Fibroblast of peridontal ligament (primary cell): ENCODE data around the gene SEPTIN11.
"Not testable (repeated sequence)": the region's sequence is repeated elsewhere in the genome, so short reads cannot be mapped to it uniquely, and the experiment has no call there.

Source experiments
- DNase-seq: peaks from one replicate; pipeline ENCODE4 v3.0.0-alpha.2; 2010; ENCODE audit errors: extremely low read depth

The SEPTIN11 gene

DNA sequence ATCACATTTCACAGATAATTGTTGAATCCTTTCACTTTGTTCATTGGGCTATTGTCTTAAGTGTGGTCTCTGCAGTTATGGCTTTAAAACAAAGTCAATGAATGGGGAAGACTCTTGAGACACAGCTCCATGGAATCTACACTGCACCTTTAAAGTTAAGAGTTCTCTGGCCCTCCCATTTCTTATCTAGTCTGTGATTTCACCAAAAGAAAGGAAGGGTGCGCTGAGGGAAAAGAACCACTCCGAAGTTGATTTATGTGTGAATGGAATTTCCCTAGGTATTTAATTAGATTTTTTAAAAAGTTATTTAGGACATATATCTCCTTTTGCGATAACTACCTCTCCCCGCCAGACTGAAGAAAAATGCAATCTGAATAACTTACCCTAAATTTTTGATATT is 2.5 kb downstream of the SEPTIN11 start:
- DNase-seq, result peak; percentile 40

DNA sequence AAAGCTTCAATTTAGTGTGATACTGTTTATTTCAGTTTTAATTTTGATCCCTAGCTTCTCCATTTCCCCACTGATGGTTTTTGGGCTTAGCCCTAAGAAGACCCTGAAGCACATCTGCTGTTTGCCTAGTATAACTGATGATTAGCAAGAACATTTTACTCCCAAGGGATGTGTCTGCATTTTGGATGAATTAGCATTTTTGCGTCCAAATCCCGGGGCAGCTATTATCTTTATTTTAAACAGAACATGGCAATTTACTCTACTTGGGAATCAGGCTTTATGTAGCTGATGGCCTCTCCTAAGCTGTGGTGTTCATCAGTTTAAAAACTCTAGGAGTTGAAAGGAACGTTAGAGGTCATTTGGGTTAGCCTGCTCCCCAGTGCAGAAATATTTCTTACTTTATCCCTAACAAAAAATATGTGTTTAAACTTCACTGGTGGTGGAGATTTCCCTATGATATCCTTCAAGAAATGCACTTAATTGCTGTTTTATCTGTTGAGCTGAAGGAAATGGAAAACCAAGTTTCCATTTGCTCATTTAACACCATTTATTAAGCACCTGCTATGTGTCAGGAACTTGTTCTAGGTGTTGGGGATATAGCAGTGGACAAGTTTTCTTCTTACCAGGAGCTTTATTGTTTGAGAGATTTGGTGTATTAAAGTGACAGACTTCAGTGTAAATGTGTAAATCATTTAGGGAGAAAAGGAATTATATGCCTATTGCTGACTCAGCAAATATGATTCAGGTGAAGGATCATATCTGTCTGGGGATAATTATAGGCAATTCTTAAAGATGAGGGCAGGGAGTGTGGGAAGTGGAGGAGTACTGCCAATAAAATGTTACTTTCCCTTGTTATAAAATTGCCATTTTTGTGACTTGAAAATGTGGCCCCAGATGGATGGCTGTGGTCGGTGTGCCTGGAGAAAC is 3.4 kb downstream of the SEPTIN11 start:
- peak; percentile 56 for DNase-seq

DNA sequence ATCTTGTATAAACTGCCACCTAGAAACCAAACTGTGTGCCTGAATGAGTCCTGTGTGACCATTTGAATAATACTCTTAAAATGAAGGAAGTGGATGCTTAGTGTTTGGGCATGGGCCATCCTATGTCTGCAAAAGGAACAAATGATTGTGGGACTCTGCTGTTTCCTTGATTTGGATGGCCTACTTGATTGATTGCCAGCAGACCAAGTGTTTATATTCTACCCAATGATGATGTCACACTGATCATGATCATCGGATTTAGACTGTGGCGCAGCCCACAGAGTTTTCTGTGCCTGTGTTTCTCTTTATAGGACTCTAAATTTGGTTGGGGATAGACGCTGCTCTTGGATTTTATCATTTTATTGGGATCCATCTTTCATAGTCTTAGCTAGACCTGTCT is 4.4 kb downstream of the SEPTIN11 start:
- DNase-seq, result no peak

DNA sequence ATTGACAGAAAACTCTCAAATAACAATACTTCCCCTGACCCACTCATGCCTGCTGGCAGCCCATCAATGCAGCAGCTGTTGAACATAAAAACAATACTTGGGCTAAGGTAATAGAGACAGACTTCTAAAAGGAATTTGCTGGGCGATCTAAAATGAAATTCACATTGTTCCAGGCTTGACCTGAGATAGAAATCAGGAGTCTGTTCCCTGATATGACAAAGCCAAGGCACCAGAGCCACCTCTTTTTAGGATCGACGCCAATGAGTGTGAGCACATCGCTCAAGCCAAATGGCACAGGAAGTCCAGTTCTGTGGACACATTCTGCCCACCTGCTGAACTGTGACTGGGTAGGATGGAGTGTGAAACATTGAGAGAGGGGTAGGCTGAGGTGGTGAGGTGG is 4.9 kb downstream of the SEPTIN11 start:
- no peak for DNase-seq

DNA sequence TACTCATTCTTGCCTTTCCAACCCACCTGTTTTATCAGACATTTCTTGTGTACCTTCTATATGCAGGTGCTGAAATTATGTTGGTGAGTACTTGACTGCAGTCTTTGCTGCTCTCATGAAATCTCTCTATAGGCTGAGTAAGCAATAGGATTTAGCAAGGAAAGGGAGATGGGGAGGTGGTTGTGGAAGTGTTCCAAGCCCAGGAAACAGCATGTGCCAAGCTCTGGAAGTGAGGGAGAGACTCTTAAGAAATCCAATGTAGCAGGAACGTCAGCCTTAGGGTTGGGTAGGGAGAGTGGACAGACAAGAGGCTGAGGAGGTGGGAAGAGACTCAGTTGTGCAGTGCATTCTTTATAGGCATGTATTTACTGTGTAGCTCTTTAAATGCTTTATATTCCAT is 5.6 kb downstream of the SEPTIN11 start:
- DNase-seq, result peak; percentile 84

DNA sequence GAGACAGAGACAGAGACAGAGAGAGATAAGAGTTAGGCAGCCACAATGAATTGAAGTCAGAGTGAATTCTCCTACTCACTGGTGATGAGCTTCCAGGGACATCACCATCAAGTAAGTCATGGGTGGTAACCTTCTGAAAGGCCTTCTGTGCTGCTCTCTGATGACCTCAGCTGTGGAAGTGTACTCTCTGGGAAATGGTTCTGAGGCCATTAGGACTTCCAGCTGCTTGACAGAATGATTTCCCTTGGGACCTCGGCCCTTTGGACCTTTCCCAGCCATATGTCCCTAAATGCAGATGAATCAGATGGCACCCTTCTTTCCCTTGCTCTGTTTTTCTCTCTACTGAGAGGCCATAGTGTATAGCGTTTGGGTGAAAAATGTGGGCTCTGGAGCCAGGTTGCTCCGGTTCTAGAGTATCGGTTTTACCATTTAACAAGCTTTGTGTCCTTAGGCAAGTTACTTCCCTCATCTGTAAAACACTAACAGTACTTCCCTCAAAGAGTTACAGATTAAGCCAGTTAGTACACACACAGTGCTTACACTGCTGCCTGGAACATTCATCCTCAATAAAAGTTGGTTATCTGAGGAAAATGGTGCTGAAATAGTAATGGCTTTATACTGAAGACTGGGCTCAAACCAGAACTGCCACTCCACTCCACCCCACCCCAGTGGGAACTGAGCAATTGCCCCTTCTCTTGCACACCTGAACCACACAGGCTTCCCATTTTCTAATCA is 7.6 kb downstream of the SEPTIN11 start:
- DNase-seq, result peak; percentile 44

DNA sequence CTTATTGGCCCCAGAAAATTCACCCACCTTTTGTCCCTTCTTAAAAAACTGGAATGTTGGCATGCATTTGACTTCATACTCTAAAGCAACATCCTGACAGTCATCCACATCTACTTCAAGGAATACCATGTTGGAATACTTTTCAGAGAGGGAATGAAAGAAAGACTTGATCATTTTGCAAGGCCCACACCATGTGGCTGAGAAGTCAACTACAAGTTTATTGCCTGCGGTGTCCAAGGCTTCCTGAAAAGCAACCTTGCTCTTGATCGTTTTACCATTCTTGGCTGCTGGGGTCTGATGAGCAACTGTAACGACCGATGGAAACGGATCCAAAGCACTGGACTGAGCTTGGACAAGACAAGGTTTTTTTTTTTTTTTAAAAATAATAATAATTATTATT is 9.3 kb downstream of the SEPTIN11 start:
- no peak for DNase-seq

DNA sequence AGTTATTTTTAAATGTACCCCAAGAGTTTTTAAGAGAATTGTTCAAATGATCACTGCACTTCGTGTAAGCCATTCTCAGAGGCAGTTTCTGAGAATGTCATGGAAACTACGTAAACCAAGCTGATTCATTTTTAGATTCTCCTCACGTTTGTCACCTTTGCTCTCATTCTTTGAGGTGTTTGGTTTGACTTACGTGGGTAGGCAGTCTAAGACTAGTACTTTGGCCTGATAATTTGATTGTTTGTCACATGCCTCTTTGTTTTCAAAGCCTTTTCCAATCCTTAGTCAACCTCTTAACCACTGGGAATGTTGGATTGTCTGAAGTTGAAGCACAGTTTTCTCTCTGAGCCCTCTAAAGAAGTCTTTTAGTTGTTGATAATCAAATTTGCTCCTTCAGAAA is 10.5 kb downstream of the SEPTIN11 start:
- DNase-seq, result no peak

DNA sequence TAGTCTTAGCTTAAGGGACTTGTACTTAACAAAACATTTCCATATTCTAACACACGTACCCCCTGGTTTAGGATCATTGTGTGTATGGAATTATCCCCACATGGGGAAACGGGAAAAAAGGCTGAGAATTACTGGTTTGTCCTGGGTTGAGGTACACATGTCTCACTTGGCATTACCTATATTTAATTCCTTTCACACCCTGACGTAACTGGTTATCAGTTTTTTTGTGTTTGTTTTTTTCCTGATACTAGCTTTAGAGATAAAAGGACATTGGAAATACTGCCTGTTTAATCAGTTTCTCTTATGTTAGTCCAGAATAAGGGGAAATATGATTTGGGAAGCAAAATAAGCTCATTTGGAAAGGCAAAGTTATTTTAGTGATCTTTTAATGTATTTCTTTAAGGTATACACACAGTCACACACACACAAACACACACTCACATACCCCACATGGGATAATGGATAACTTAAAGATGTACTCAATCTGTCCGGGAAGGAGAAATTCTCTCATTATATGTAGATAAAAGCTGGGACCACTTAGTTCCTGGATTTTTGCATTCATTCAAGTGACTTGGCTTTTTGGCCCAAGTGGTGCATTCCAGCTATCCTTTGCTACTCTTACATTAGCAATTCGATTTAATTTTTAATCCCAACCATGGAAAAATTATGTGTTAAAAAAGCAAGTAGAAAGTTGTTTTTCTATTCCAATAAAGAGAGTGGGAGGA is 13.0 kb downstream of the SEPTIN11 start:
- DNase-seq, result peak; percentile 56

DNA sequence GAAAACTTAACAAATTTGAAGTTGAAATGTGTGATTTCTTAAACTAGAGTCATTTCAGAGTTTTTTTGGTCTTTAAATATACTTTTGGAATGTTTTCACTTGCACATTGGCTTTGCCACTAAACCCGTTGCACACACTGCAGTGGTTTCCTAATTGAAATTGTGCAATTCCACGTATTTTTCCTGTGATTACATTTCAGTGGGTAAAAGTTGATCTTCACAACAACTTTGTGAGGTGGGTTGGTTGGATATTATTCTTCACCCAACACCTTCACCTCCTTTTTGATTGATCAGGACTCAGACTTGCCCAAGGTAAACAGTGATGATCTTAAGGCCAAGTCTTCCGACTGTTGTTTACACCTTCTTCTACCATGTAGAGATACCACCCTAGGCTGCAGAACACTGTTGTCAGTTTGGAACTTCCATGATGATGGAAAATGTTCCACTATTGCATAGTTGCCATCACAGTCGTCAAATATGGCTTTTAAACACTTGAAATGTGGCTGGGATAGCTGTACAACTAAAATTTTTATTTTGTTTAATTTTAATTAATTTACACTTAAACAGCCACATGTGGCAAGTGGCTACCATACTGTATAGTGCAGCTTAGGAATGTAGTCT is 13.7 kb downstream of the SEPTIN11 start:
- DNase-seq, result peak; percentile 71

DNA sequence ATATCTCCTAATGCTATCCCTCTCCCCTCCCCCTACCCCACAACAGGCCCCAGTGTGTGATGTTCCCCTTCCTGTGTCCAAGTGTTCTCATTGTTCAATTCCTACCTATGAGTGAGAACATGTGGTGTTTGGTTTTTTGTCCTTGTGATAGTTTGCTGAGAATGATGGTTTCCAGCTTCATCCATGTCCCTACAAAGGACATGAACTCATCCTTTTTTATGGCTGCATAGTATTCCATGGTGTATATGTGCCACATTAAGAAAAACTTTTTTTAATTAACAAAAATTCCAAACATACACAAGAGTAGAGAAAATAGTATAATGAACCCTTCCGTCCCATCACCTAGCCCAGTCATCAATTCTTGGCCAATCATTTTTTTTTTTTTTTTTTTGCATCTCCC is 14.4 kb downstream of the SEPTIN11 start:
- DNase-seq, result not testable (repeated sequence)

DNA sequence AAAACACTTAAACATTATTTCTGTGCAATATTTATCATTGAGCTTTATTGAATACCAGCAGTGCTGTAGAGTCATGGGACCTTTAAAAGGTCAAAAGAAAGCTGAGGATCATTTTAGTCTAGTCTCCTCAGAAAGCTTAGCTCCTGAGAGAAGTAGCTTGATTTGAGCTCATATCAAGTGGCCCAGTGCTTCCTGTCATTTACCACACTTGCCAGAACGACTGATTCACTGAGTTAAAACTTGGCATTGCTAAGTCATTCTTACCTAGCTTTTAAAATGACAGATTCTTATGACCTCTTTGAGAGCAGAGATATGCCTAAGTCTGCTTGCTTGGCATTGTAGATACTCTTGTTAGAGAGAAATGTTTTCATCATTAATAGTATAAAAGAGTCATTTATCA is 15.2 kb downstream of the SEPTIN11 start:
- DNase-seq, result no peak

DNA sequence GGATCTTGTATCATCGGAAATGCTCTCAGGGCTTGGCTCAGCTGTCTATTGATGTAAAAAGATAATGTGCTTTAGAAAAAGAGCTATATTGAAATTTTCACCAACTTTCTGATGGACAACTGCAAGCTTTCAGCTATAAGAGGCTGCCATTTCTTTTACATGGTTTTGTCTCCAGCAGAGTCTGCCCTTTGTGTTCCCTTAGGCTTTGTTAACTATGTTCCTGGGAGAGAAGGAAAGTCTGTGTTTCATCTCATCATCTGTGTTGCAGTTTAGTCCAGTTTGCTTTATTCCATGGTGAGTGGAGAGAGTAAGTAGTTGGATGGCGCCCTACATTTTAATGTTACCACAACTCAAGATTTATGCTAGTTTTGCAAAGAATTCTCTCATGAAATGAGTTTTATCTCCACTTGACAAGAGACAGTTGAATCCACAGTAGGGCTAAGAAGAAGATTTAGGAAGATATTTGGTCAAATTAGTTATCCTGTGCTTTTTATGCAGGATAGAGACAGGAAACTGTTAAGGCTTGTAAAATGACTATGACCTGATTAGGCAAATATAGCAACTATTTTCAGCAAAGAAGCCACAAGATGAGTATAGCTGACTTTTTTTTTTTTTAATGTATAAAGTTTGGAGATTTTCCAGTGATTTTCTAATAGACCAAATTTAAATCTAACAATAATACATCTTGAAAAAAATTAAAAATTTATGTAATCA is 16.5 kb downstream of the SEPTIN11 start:
- DNase-seq, result no peak

DNA sequence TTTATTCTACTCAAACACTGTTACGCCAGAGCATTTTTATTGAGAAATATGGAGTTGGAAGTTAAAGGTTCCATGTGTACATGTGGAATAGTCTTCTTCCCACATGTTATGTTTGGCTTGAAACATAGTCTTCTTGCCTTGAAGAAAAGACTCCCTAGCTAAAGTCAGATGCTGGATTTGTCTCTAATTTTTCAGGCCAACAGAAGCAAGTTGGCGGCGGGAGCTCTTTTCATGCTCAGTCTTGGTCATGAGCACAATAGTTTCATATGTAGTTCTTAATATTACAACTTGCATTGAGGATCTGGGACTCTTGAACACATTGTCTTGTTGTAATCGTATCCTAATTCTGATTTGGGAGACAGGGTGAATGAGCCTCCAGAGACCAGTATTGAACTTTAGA is 19.4 kb downstream of the SEPTIN11 start:
- no peak for DNase-seq

DNA sequence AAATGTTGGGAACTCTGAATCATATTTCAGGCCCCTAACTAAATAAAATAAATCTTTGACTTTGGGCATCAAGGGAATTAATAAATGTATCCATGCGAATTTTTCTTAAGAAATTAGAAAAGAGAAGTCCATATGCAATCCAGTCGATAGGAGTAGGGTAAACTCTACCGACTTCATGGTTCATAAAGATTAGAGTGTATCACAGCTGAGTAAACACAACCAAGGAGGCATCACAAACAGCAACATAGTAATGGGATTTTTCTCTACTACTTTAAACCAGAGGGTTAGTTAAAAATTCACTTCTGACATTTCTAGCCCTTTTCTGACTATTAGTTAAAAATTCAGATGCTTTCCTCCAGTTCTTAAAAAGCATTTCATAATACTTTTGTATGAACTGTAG is 19.9 kb downstream of the SEPTIN11 start:
- no peak for DNase-seq

DNA sequence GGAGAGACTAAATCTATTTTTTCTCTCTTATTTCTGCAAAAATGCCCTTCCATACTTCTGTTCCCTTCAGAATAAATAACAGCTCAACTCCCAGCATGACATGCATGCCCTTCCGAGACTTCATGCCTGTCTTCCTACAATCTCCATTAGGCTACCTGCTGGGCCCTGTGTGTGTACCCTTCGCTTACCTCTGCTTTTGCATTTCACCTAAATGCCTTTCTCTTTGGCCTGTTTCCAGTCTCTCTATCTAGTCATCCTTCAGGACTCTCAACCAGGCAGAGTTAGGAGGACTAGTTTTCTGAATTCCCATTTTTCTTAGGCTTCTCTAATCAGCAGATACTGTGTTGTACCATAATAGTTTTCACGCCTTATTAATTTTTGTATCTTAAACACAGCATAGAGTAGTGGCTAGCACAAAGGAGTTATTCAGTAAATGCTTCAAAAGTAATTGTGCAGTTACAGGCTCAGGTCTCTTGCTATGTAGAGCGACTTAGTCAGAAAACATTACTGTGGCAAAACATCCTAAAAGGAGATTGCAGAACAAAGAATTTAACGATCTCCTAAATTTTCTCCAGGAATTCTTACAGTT is 20.5 kb downstream of the SEPTIN11 start:
- DNase-seq, result no peak

DNA sequence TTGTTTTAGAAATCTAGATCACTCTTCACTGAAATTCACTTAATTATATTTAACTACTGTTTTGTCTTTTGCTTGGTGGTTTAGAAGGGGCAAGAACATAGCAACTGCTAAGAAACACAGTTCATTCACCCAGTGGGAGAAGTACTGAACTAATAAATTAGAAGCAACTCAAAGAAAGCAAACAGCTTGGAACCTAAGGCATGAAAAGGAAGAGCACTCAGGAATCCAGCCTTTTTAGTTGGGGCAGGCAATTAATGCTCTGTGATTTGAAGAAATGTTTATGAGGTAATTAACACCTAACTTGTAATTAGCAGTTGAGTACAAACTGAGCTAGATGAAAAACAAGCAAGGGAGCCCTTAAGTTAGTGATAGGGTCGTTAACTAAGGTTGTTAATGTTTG is 22.8 kb downstream of the SEPTIN11 start:
- no peak for DNase-seq

DNA sequence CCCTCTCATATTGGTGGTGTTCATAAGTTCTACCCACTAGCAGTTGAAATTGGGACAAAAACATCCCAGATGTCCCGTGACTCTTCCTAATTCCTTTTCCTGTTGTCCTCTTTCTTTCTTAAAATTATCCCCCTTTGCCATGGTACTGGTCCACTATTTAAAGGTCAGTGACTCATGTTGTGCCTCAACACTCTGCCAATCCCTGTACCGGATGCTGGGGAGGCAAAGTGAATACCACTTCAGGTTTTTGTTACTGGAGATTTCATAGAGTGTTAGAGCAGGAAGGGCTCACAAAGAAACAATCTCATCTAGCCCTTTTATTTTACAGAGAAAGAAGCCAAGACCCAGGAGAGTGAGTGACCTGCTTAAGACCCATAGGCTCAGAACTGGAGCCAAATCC is 24.6 kb downstream of the SEPTIN11 start:
- no peak for DNase-seq

DNA sequence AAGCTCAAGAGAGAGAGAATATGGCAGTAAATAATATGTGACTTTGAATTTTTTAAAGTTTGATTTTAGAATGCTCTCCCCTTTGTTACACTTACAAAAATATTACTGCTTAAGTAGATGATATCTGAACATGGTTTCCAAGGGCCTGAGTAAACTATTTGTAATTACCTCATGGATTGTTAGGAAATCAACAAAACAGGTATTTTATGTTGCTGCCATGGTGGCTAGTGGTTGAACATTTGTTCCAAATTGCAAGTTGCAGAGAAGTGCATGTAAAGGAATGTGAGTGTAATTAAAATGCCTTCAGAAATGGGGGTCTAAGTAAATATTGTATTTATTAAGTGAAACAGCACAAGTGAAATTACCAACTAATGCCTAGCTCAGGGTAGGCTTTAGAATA is 27.6 kb downstream of the SEPTIN11 start:
- no peak for DNase-seq

DNA sequence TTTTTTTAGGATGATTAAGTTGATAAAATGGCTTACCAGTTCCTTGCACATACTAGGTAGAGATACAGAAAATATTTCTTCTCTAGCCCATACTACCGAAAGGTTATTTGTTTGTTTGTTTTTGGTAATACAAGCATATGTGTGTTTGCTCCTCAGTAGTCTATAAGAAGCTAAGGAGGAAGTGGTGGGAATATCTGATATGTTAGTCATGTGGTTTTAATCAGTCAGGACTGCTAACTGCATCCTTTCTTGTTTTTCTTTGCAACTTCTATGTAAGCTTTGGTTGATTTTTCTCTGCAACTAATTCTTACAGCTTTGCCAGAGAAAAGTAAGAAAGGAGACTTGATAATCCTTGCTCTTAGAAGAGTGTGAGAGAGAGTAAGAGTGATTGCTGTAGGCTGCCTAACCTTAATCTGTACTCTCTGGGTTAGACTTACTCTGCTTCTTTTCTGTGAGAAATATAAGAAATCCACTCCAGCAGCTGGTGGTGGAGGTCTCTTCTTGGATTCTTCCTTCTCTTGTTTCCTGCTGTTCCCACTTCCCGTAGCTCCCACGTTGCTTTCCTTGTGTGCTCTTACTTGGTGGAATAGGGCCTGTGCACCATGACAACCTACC is 28.3 kb downstream of the SEPTIN11 start:
- DNase-seq, result peak; percentile 89

DNA sequence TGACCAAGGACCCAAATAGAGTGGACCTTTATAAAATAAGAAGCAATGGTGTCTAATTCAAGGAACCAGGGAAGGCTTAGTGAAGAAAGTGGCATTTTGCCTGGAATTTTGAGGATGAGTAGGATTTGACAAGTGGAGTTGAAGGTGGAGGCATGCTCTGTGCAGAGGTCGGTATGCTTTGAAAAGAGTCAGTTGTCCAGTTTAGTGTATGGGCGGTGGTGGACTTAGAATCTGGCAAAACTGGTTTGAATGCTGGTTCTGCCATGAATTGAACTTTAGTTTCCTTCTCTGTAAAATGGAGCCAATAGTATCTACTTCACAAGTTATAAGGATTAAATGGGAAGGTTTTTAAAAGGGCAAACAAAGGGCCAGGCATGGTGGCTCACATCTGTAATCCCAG is 29.7 kb downstream of the SEPTIN11 start:
- DNase-seq, result no peak
